HepG2 (cell line): ENCODE measurements around the gene ZNHIT6. TPM values are rescaled to one million over a fixed set of nuclear protein-coding genes. Genes with fewer than 3 reads are reported as not detected.
A peak's percentile ranks its signal among the peaks of the same experiment; 100 is the strongest.
"Not testable (repeated sequence)": the region's sequence is repeated elsewhere in the genome, so short reads cannot be mapped to it uniquely, and the experiment has no call there.

Source experiments
- ATAC-seq: fragments of 200-7000 bp; cut with Tn5 transposase; 3 replicates; pipeline ENCODE4 v1.9.1; 2020; ENCODE audit warnings: mild to moderate bottlenecking, moderate library complexity
- BruUV-seq: library from RNA; stranded (reverse); fragments of 400-500 nt; replicated peaks from 2 replicates; lab custom pipeline; 2021; lab: Mats Ljungman, UMichigan
- CTCF ChIA-PET: fragments of 300-600 bp; formaldehyde crosslinking; extraction: SDS; loops from one replicate; lab custom pipeline; 2021; ENCODE audit warnings: low total read pairs, inconsistent platforms, low intra/inter-chr PET ratio; lab: Yijun Ruan, JAX
- POLR2A ChIA-PET: fragments of 350-600 bp; sonication (Branson Sonifier 250); formaldehyde crosslinking; loops from one replicate; lab custom pipeline; 2020; ENCODE audit warnings: antibody characterized with exemption, inconsistent platforms; lab: Yijun Ruan, JAX
- DNase-seq: peaks from one replicate; pipeline ENCODE4 v3.0.0-alpha.2; 2015; ENCODE audit warnings: low spot score
- FAIRE-seq: peaks from 3 replicates; lab custom pipeline; 2011; peaks lifted over from hg19 to GRCh38; lab: Jason Lieb, UNC
- H2AFZ ChIP-seq: one replicate; pipeline ENCODE4 v1.6.1; 2011; ENCODE audit warnings: low read length, inconsistent platforms
- H3K27ac ChIP-seq: fragments of 300-600 bp; 3 replicates; pipeline ENCODE4 v1.8.0; 2011; ENCODE audit warnings: mixed run types, mild to moderate bottlenecking, mixed read lengths, low read length, inconsistent platforms; ENCODE audit not compliant: insufficient read depth; ENCODE audit errors: extremely low read length
- H3K27me3 ChIP-seq, 2 experiments: fragments of 200-600 bp in 1 of 2; 2 replicates in 1 of 2; 3 replicates in 1 of 2; pipeline versions ENCODE4 v1.6.0 to v1.8.0; 2011; ENCODE audit warnings: low read length in 2 of 2, mild to moderate bottlenecking in 2 of 2, moderate library complexity in 2 of 2, inconsistent platforms in 1 of 2; ENCODE audit not compliant: insufficient read depth in 2 of 2, control insufficient read depth in 1 of 2
- H3K36me3 ChIP-seq, 2 experiments: fragments of 200-600 bp in 1 of 2; replicated peaks in 1 of 2; 2 replicates in 1 of 2; 3 replicates in 1 of 2; pipeline versions ENCODE4 v1.5.1 to v1.8.0; 2011; ENCODE audit warnings: low read length in 2 of 2, inconsistent platforms in 1 of 2; ENCODE audit not compliant: insufficient read depth in 2 of 2, control insufficient read depth in 1 of 2
- H3K4me1 ChIP-seq: 2 replicates; pipeline ENCODE4 v1.5.1; 2012; ENCODE audit warnings: low read length, inconsistent platforms; ENCODE audit not compliant: insufficient read depth
- H3K4me2 ChIP-seq: 2 replicates; pipeline ENCODE4 v1.6.0; 2011; ENCODE audit warnings: low read depth, low read length, inconsistent platforms
- H3K4me3 ChIP-seq, 3 experiments: fragments of 200-600 bp in 1 of 3; sonication (generic), shearing (Covaris generic) in 1 of 3; replicated peaks in 1 of 3; 2 replicates each; pipeline ENCODE4 v1.5.1; 2011 to 2016; ENCODE audit warnings: low read length in 3 of 3, inconsistent platforms in 2 of 3, low read depth in 2 of 3, mild to moderate bottlenecking in 2 of 3, control low read depth in 1 of 3, mixed read lengths in 1 of 3; ENCODE audit not compliant: insufficient read depth in 1 of 3
- H3K79me2 ChIP-seq: one replicate; pipeline ENCODE4 v1.6.1; 2011; ENCODE audit warnings: low read length, inconsistent platforms; ENCODE audit not compliant: insufficient read depth
- H3K9ac ChIP-seq: 2 replicates; pipeline ENCODE4 v1.6.0; 2011; ENCODE audit warnings: mild to moderate bottlenecking, low read depth, low read length, inconsistent platforms; ENCODE audit not compliant: insufficient read depth
- H3K9me3 ChIP-seq: 2 replicates; pipeline ENCODE4 v1.5.1; 2012; ENCODE audit warnings: mild to moderate bottlenecking, low read length
- H4K20me1 ChIP-seq: 2 replicates; pipeline ENCODE4 v1.6.0; 2011; ENCODE audit warnings: inconsistent platforms, mild to moderate bottlenecking, low read length, moderate library complexity; ENCODE audit not compliant: insufficient read depth
- ARID4A ChIP-seq: sonication (generic); formaldehyde crosslinking; IDR thresholded peaks from 2 replicates; pipeline ENCODE4 v1.5.0; 2020; ENCODE audit warnings: mild to moderate bottlenecking, missing genetic modification reagents, borderline replicate concordance
- ARID5B ChIP-seq: IDR thresholded peaks from 2 replicates; pipeline ENCODE4 v1.4.0; 2020; ENCODE audit warnings: mild to moderate bottlenecking, missing genetic modification reagents
- CREB1 ChIP-seq, 2 experiments: fragments of 450-650 bp in 1 of 2; IDR thresholded peaks; 2 replicates each; pipeline ENCODE4 v1.6.1; 2016 to 2017; ENCODE audit warnings: control low read depth in 1 of 2, mild to moderate bottlenecking in 1 of 2, missing compliant biosample characterization in 1 of 2, missing genetic modification characterization in 1 of 2
- ETV5 ChIP-seq: IDR thresholded peaks from 2 replicates; pipeline ENCODE4 v1.6.1; 2018; ENCODE audit warnings: missing biosample characterization, missing genetic modification reagents, inconsistent platforms, borderline replicate concordance
- FOXK1 ChIP-seq: sonication (generic); formaldehyde crosslinking; IDR thresholded peaks from 2 replicates; pipeline ENCODE4 v1.4.0; 2020; ENCODE audit warnings: low read depth, missing genetic modification reagents, borderline replicate concordance
- GATAD2A ChIP-seq: IDR thresholded peaks from 2 replicates; pipeline ENCODE4 v1.6.1; 2016
- HNF4A ChIP-seq: sonication (generic); formaldehyde crosslinking; IDR thresholded peaks from 2 replicates; pipeline ENCODE4 v1.4.0; 2020; ENCODE audit warnings: missing genetic modification reagents
- IRF2 ChIP-seq: IDR thresholded peaks from 2 replicates; pipeline ENCODE4 v1.6.1; 2018; ENCODE audit warnings: missing genetic modification reagents, missing compliant biosample characterization
- SALL1 ChIP-seq: sonication (generic); formaldehyde crosslinking; IDR thresholded peaks from 2 replicates; pipeline ENCODE4 v1.8.0; 2022; ENCODE audit warnings: mild to moderate bottlenecking, missing genetic modification reagents
- THAP11 ChIP-seq: IDR thresholded peaks from 2 replicates; pipeline ENCODE4 v1.6.1; 2016; ENCODE audit warnings: missing biosample characterization, missing genetic modification reagents
- YY1 ChIP-seq: IDR thresholded peaks from 2 replicates; pipeline ENCODE4 v1.6.1; 2011; ENCODE audit warnings: low read length, low read depth, moderate library complexity, mild to moderate bottlenecking; ENCODE audit not compliant: insufficient read depth, insufficient replicate concordance
- ZNF580 ChIP-seq: IDR thresholded peaks from 2 replicates; pipeline ENCODE4 v1.6.1; 2016; ENCODE audit warnings: low read depth, borderline replicate concordance
- ZNF598 ChIP-seq: sonication (generic); formaldehyde crosslinking; IDR thresholded peaks from 2 replicates; pipeline ENCODE4 v1.5.1; 2020; ENCODE audit warnings: mild to moderate bottlenecking, missing genetic modification reagents, borderline replicate concordance
- WGBS: methylation state at CpG from one replicate; pipeline ENCODE4 v1.1.6; 2017; ENCODE audit warnings: low lambda C conversion rate; 5-methylcytosine and 5-hydroxymethylcytosine counted together
- in situ Hi-C: cut with HindIII; loops from 2 replicates; pipeline ENCODE4 v1.10.0; 2017; ENCODE audit warnings: low pct_unique_long_range_greater_than_20kb; ENCODE audit not compliant: extremely low pct_ligation_motif_present
- intact Hi-C: fragments of 100-400 bp; cut with micrococcal nuclease; formaldehyde crosslinking; loops from one replicate; pipeline ENCODE4 v1.10.0; 2022; ENCODE audit not compliant: unreplicated experiment
- polyA plus RNA-seq, 8 experiments: library from polyadenylated mRNA; depleted of rRNA in 3 of 8; stranded (reverse) in 7 of 8; unstranded in 1 of 8; fragments of >200 nt; fragmentation: Illumina TruSeq in 4 of 8; extraction: Trizol in 4 of 8; gene quantifications; 2 replicates each; pipeline versions ENCODE4 v1.2.1 to v1.2.3, GENCODE V29; 2011 to 2016; ENCODE audit warnings: low read depth in 4 of 8, missing spikeins in 1 of 8, mixed read lengths in 1 of 8; ENCODE audit not compliant: insufficient read depth in 1 of 8
- total RNA-seq, 5 experiments: library from RNA; depleted of rRNA; stranded (reverse); fragments of >200 nt; fragmentation: Illumina TruSeq; extraction: Trizol; gene quantifications; 2 replicates each; pipeline ENCODE4 v1.2.3, GENCODE V29; 2016; ENCODE audit warnings: low read depth in 1 of 5

The ZNHIT6 gene
- total and polyA plus RNA-seq, 2 of the 13 experiments (the other 11 are each of a cell fraction or from before 2014, with no cell fraction given) = 6.0 to 15.2 TPM

- ATAC-seq = peak; percentile 76
- WGBS = 42% methylated on average over 12 of the region's 24 CpGs
- DNase-seq = peak; percentile 69
- Histone ChIP-seq H3K9ac (peak overlapping the region; percentile 60), H3K4me3 (peak overlapping the region; percentile 26 to 54 (median 44); a peak in 5 of 6 replicates), H3K9me3 (peaks cover 17% of the 10 kb centered on the region), H3K27ac (peak overlapping the region; percentile 75), H3K4me1 (peaks cover 20% of the 10 kb centered on the region), H3K4me2 (peak overlapping the region; percentile 70)
- H3K79me2 ChIP-seq; H3K27me3 ChIP-seq; H3K36me3 ChIP-seq; CTCF ChIA-PET; H4K20me1 ChIP-seq; in situ Hi-C loops; H2AFZ ChIP-seq; TF ChIP-seq CREB1 (IDR thresholded peaks at IDR 0.05): not testable (repeated sequence)
- intact Hi-C loops = loop anchor here (1.0 to 5.0 kb wide), 2 partner anchors 30 to 60 kb away; partner anchors contain the start of gene CCN1
- POLR2A ChIA-PET = interaction anchor here (0.9 to 1.8 kb wide), 12 partner anchors 13 to 71 kb away, joined by 3 to 31 read pairs (median 4); partner anchors contain the start of genes CCN1 and ZNHIT6
- TSS peak; percentile 67 for BruUV-seq
- peak; percentile 50 for FAIRE-seq
- TF ChIP-seq ARID5B (peak; percentile 65; the same call in 1 of the 2 replicates), ETV5 (CRISPR knock-in tag) (peak; percentile 48), GATAD2A (CRISPR knock-in tag) (peak; percentile 2; the same call in 1 of the 2 replicates), YY1 (peak; percentile 35), HNF4A (CRISPR knock-in tag) (0 out of 2 replicates have a peak, but pooled peaks have one; percentile 2), ZNF598 (CRISPR knock-in tag) (peak; percentile 19; the same call in 1 of the 2 replicates), ZNF580 (CRISPR knock-in tag) (peak; percentile 27; the same call in 1 of the 2 replicates), IRF2 (CRISPR knock-in tag) (peak; percentile 44), ARID4A (CRISPR knock-in tag) (peak; percentile 55; the same call in 1 of the 2 replicates), FOXK1 (peak; percentile 30; the same call in 1 of the 2 replicates), THAP11 (CRISPR knock-in tag) (0 out of 2 replicates have a peak, but pooled peaks have one; percentile 25), CREB1 (CRISPR knock-in tag; IDR thresholded peaks at IDR 0.05) (peak; percentile 71), SALL1 (CRISPR knock-in tag) (peak; percentile 67)
Observed at GRCh38 chr1:85641598-85642556, 66.4 kb downstream of the ZNHIT6 start.
